Vagina (tissue), 2 donors: Measurements from ENCODE around the gene ETS2. TPM values are rescaled to one million over a fixed set of nuclear protein-coding genes. Genes with fewer than 3 reads are reported as not detected.

Experiments used
- DNase-seq, 2 donors: peaks; one replicate each; pipeline ENCODE4 v3.0.0-alpha.2; 2017; ENCODE audit errors: extremely low spot score in 2 of 2
- H3K27ac ChIP-seq: fragments of 200-600 bp; sonication (generic); one replicate; pipeline ENCODE4 v1.5.1; 2019
- H3K27me3 ChIP-seq: fragments of 200-600 bp; sonication (generic); one replicate; pipeline ENCODE4 v1.5.1; 2019
- H3K36me3 ChIP-seq, 2 donors: fragments of 200-600 bp; sonication (generic); one replicate each; pipeline ENCODE4 v1.5.1; 2017 to 2019
- H3K4me1 ChIP-seq: fragments of 200-600 bp; sonication (generic); one replicate; pipeline ENCODE4 v1.5.1; 2019
- H3K4me3 ChIP-seq, 2 donors: fragments of 200-600 bp; sonication (generic); 1 replicate in 1 of 2; 2 replicates in 1 of 2; pipeline ENCODE4 v1.5.1; 2016 to 2019
- H3K9me3 ChIP-seq: fragments of 200-600 bp; sonication (generic); one replicate; pipeline ENCODE4 v1.5.1; 2019
- CTCF ChIP-seq, 3 experiments: fragments of 450-650 bp in 2 of 3; fragments of 200-600 bp in 1 of 3; sonication (generic) in 1 of 3; IDR thresholded peaks; one replicate each; pipeline ENCODE4 v1.5.1; 2017 to 2019; ENCODE audit warnings: antibody characterized with exemption in 3 of 3, mild to moderate bottlenecking in 2 of 3, moderate library complexity in 2 of 3
- POLR2A ChIP-seq, 2 donors: fragments of 450-650 bp; IDR thresholded peaks; one replicate each; pipeline ENCODE4 v1.6.1; 2017; ENCODE audit warnings: antibody characterized with exemption in 2 of 2, mild to moderate bottlenecking in 2 of 2, moderate library complexity in 2 of 2
- POLR2AphosphoS5 ChIP-seq, 2 donors: sonication (generic); formaldehyde crosslinking; IDR thresholded peaks; one replicate each; pipeline ENCODE4 v1.9.0; 2017; ENCODE audit warnings: antibody characterized with exemption in 2 of 2, mild to moderate bottlenecking in 2 of 2, low read depth in 1 of 2; ENCODE audit not compliant: insufficient read depth in 1 of 2
- intact Hi-C: fragments of 100-400 bp; cut with DNase I; formaldehyde crosslinking; loops from one replicate; pipeline ENCODE4 v1.15.1; 2023
- total RNA-seq: library from RNA; depleted of rRNA; stranded (reverse); fragments of >200 nt; gene quantifications from one replicate; pipeline ENCODE4 v1.2.3, GENCODE V29; 2016

The ETS2 gene
- 134 TPM for total RNA-seq

- H3K27ac ChIP-seq = peak within 1 kb of the TSS; percentile 96
- intact Hi-C loops = loop anchor here (2.0 to 10.0 kb wide), 3 partner anchors 71 to 331 kb away; no protein-coding TSS in a partner anchor
- H3K36me3 ChIP-seq = peaks cover 0 to 13% of the 10 kb centered on the region in 2 donors
- peak; percentile 28 to 90 for TF ChIP-seq POLR2AphosphoS5 (IDR thresholded peaks at IDR 0.05; ENCODE audit: insufficient read depth in 1 of 2, low read depth in 1 of 2)
- no peak for TF ChIP-seq CTCF (IDR thresholded peaks at IDR 0.05)
- peak in 1 of 2 donors; percentile 87 for TF ChIP-seq POLR2A (IDR thresholded peaks at IDR 0.05)
- no peaks in the 10 kb centered on the region for H3K27me3 ChIP-seq
- H3K4me1 ChIP-seq = peaks cover 36% of the 10 kb centered on the region
- peak in 1 of 2 donors; percentile 96 for DNase-seq
- no peaks in the 10 kb centered on the region for H3K9me3 ChIP-seq
- peak within 1 kb of the TSS; percentile 93 to 94 for H3K4me3 ChIP-seq
Measured at GRCh38 chr21:38805328-38806152, at the start of gene ETS2. Gene ETS2 (plus strand): TSS chr21:38805929. CDS start chr21:38810035, 4,106 bp downstream.

DNA sequence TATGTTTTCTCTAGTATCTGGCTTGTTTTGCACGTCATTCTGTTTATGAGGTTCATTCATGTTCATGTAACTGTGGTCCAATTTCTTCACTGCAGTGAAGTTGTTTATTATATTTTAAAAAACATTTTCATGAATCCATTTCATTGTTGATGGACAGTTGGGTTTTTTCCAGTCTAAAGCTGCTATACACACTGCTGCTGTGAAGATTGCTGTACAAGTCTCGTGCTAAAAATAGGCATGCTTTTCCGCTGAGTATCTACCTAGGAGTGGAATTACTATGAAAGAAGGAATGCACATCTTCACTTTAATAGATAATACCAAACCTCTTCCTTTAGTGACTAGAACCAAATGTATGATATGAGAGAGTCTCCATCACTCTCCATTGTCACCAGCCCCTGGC lies 49.0 kb upstream of the ETS2 start:
- Histone ChIP-seq H3K4me1 (peaks cover 90% of the 10 kb centered on the region), H3K27ac (peak overlapping the region; percentile 80), H3K4me3 (no peak overlapping the region), H3K36me3 (no peaks in the 10 kb centered on the region), H3K27me3 (no peaks in the 10 kb centered on the region), H3K9me3 (no peaks in the 10 kb centered on the region)
- TF ChIP-seq POLR2A (IDR thresholded peaks at IDR 0.05) (no peak), CTCF (IDR thresholded peaks at IDR 0.05) (no peak), POLR2AphosphoS5 (IDR thresholded peaks at IDR 0.05; ENCODE audit: insufficient read depth in 1 of 2, low read depth in 1 of 2) (no peak)
- intact Hi-C loops = no loop called here
- DNase-seq = no peak

- intact Hi-C loops = no loop called here
- no peak for DNase-seq
- H3K27ac ChIP-seq = no peak overlapping the region
Measured at GRCh38 chr21:38758501-38759214, 47.1 kb upstream of the ETS2 start.

DNA sequence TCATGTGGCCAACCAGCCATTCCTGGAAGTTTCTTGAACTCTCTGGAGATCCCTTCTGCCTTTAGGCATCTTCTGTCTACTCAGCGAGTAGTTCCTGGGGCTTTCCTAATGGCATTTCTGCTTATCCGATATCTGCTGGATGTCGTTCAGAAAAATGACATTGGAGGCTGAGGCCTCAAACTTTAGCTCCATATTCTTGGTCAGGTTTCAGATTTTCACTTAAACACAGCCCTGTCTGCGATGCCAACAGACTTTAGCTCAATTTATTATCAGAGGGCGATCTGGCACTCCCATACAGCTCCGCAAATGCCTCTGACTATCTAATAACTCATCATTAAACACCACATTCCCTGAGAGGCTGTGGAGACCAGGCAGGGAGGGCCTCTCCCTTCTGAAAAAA lies 46.3 kb upstream of the ETS2 start:
- Histone ChIP-seq H3K4me3 (no peak overlapping the region), H3K4me1 (peaks cover 82% of the 10 kb centered on the region), H3K27me3 (no peaks in the 10 kb centered on the region), H3K9me3 (no peaks in the 10 kb centered on the region), H3K36me3 (no peaks in the 10 kb centered on the region), H3K27ac (peak overlapping the region; percentile 73)
- no peak for TF ChIP-seq POLR2AphosphoS5 (IDR thresholded peaks at IDR 0.05; ENCODE audit: insufficient read depth in 1 of 2, low read depth in 1 of 2)
- no peak for TF ChIP-seq CTCF (IDR thresholded peaks at IDR 0.05)
- TF ChIP-seq POLR2A (IDR thresholded peaks at IDR 0.05) = no peak
- no peak for DNase-seq
- intact Hi-C loops = no loop called here

More at GRCh38 chr21:38758501-38759214, 47.1 kb upstream of the ETS2 start:
- H3K9me3 ChIP-seq = no peaks in the 10 kb centered on the region
- TF ChIP-seq POLR2A (IDR thresholded peaks at IDR 0.05) (no peak), CTCF (IDR thresholded peaks at IDR 0.05) (no peak), POLR2AphosphoS5 (IDR thresholded peaks at IDR 0.05; ENCODE audit: insufficient read depth in 1 of 2, low read depth in 1 of 2) (no peak)
- no peaks in the 10 kb centered on the region for H3K27me3 ChIP-seq
- H3K36me3 ChIP-seq = no peaks in the 10 kb centered on the region
- peaks cover 89% of the 10 kb centered on the region for H3K4me1 ChIP-seq
- no peak overlapping the region for H3K4me3 ChIP-seq
